LNCaP clone FGC (cell line): ENCODE data around the gene CFAP53.

Experiments
- DNase-seq: peaks from one replicate; pipeline ENCODE4 v3.0.0-alpha.2; 2011; ENCODE audit warnings: low read depth
- H3K4me3 ChIP-seq: 2 replicates; pipeline ENCODE4 v1.5.1; 2011; ENCODE audit warnings: mild to moderate bottlenecking, low read depth, low read length, control low read depth
- TF ChIP-seq, protein P1 (sequence below): IDR thresholded peaks from 2 replicates; pipeline ENCODE4 v1.5.1; 2012; ENCODE audit warnings: mild to moderate bottlenecking; ENCODE audit not compliant: control insufficient read depth, insufficient read depth; ENCODE audit errors: extremely low read depth

The CFAP53 gene

DNA sequence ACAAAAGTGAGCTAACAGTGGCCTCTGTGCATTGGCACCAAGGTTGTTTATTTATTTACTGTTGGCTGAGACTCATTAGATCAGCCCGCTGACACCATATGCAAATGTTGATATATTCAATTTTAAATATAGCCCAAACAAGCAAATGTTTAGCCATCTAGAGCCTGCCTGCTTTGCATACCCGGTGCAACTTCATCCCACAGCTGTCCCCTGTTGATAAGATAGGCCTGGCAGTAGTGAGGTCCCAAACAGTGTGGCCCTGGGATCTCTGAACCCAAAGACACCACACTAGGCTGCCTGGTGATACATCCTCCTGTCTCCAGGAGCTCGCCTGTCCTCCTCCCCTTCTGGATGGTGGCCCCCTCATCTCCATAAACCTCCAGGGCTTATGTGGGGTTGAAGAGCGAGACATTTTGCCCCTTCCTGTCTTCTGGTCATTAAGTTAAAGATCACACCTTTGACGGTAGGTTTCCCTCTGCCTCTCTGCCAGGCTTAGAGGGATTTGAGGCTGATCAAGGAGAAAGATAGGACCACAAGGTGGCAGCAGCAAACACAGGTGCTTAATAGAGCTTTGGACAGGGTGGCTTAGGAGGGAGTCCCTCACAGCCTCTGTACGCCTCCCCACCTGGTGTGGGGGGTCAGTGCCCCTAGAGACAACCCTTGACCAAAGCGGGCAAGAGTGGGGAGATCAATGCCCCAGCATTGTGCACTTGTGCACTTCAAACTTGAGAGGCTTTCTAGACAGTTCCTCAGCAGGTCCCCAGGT is 47.7 kb downstream of the CFAP53 start:
- no peak overlapping the region for H3K4me3 ChIP-seq
- TF ChIP-seq, protein P1, sequence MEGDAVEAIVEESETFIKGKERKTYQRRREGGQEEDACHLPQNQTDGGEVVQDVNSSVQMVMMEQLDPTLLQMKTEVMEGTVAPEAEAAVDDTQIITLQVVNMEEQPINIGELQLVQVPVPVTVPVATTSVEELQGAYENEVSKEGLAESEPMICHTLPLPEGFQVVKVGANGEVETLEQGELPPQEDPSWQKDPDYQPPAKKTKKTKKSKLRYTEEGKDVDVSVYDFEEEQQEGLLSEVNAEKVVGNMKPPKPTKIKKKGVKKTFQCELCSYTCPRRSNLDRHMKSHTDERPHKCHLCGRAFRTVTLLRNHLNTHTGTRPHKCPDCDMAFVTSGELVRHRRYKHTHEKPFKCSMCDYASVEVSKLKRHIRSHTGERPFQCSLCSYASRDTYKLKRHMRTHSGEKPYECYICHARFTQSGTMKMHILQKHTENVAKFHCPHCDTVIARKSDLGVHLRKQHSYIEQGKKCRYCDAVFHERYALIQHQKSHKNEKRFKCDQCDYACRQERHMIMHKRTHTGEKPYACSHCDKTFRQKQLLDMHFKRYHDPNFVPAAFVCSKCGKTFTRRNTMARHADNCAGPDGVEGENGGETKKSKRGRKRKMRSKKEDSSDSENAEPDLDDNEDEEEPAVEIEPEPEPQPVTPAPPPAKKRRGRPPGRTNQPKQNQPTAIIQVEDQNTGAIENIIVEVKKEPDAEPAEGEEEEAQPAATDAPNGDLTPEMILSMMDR, result peak; percentile 61
- peak; percentile 3 for DNase-seq

DNA sequence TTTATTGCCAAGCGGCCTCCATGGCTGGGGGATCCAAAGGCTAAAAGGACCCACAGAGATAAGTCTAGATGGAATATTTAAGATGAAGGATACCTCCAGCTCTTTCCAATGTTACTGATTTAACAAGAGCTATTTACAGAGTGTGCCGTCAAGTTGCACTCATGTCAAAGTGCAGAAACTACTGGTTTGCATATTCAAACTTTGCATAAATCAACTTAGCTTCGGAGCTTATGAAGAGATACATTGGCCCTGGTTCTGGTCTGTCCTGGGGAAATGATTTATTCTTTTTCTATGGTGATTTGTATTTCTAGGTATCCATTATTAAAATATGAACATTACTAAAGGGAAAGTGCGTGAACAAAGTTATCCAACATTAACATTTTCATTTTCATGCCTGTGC is 57.0 kb downstream of the CFAP53 start:
- TF ChIP-seq, protein P1, result no peak
- DNase-seq, result no peak
- no peak overlapping the region for H3K4me3 ChIP-seq

DNA sequence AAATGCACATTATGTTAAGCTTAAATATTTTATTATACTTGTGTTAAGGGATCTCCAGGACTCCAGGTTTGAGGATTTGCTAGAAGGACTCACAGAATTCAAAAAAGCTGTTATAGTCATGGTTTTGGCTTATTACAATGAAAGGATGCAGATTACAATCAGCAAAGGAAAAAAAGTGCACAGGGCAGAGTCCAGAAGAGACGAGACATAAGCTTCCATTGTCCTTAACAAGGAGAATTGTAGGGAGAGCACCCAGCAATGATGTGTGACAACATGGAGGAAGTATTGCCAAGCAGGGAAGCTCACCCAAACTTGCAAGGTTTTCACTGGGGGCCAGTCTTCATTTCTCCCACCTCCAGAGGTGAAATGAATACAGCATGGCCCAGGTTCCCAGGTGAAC is 58.6 kb downstream of the CFAP53 start:
- TF ChIP-seq, protein P1, result no peak

DNA sequence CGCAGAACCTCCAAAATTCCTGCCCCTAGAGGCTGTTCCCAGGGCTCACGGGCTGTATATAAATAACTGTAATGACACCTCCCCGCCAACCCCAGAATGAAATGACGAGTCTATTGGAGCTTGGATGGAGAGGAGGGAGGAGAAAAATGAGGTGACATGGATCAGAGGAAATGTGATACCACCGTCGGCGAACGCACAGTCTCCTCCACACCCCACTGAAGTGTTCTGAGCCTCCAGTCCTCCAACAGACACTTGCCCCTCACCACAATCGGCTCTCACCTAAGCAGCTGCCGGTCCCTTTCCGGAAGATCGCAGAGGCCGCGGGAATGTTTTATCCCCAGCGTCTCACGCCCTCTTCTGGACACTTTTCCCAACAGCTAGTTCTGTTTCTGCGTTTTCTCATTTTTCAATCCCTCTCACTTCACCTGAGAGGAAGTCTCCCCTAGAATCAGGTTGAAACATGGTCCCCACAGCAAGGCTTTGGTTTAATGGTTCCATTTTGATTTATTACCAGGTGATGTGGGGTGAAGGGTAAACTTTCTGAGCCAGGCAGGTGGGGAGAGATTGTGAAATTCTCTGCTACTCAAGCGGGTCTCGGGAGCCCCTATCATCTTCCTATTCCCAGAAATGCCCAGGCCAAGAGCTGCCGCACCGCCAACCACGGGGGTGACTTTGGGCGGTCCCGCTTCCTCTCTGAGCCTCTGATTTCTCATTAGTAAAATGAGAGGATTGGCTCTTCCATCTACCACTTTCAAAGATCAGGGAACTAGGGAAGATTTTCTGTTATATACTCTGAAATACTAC is 62.3 kb downstream of the CFAP53 start:
- TF ChIP-seq, protein P1, result peak; percentile 81

More for the DNA sequence above, 58.6 kb downstream of the CFAP53 start:
- H3K4me3 ChIP-seq, result no peak overlapping the region
- DNase-seq, result no peak

DNA sequence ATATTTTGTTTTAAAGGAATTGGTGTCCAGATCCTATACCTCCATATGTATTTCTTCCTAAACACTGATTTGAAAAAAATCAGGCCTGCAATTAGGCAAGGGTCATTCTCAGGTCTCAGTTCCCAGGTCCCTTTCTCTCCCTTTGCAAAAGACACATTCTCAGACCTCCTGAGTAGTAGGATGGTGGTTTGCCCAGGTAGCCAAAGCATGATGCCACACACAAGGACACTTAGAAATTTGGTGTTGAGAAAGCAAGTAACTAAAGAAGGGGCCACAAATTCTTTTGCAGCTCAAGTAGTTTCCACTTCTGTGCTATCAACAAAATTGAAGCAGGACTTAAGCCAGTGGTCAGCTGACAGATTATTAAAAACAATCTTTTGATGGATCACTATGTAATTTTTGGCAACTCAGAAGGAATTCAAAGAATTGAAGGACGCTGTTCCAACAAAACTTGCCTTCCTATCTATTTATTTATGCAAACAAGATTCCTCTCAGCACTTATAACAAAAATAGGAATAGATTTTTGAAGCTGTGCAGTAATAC is 64.7 kb downstream of the CFAP53 start:
- H3K4me3 ChIP-seq, result no peak overlapping the region
- TF ChIP-seq, protein P1, result no peak
- no peak for DNase-seq

More for the DNA sequence above, 62.3 kb downstream of the CFAP53 start:
- no peak overlapping the region for H3K4me3 ChIP-seq
- DNase-seq, result peak; percentile 33

DNA sequence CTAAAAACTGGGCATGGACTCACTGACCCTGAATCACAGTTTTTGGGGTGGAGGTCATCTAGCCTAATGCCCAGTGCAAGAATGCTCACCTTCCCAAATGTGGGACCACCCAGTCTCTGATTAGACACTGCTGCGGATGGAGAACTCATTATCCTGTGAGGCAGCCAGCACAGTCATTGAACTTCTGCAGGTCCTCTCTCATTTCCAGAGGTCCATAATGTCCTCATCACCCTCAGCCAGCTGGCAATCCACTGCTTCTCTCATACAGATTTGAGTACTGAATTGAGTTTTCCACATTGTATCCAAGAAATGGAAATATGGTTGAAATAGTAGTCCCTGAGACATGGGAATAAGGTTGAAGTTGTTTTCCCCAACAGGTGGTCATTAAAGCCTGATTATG is 66.4 kb downstream of the CFAP53 start:
- TF ChIP-seq, protein P1, result no peak
- H3K4me3 ChIP-seq, result no peak overlapping the region
- DNase-seq, result no peak
